Breast epithelium (tissue), 4 donors: ENCODE results near the gene PRMT5. TPM values are rescaled to one million over a fixed set of nuclear protein-coding genes. Genes with fewer than 3 reads are reported as not detected.

Experiments used
- DNase-seq, 2 donors: peaks; one replicate each; pipeline ENCODE4 v3.0.0-alpha.2; 2019; ENCODE audit warnings: low spot score in 2 of 2
- H3K27ac ChIP-seq, 2 donors: fragments of 200-600 bp; sonication (generic) in 1 of 2; one replicate each; pipeline ENCODE4 v1.5.1; 2016 to 2019; ENCODE audit warnings: mild to moderate bottlenecking in 1 of 2
- H3K27me3 ChIP-seq, 2 donors: fragments of 200-600 bp; sonication (generic) in 1 of 2; one replicate each; pipeline versions ENCODE4 v1.5.1 to v1.6.0; 2017 to 2019; ENCODE audit warnings: control low read depth in 1 of 2, mild to moderate bottlenecking in 1 of 2
- H3K36me3 ChIP-seq: fragments of 200-600 bp; one replicate; pipeline ENCODE4 v1.5.1; 2019
- H3K4me1 ChIP-seq, 2 donors: fragments of 200-600 bp; sonication (generic); one replicate each; pipeline ENCODE4 v1.5.1; 2016 to 2019; ENCODE audit warnings: control low read depth in 1 of 2
- H3K4me3 ChIP-seq, 3 donors: fragments of 200-600 bp; sonication (generic); 1 replicate in 2 of 3; 2 replicates in 1 of 3; pipeline ENCODE4 v1.5.1; 2016 to 2019; ENCODE audit warnings: mild to moderate bottlenecking in 3 of 3, moderate library complexity in 2 of 3
- H3K9me3 ChIP-seq, 2 donors: fragments of 200-600 bp; sonication (generic) in 1 of 2; one replicate each; pipeline ENCODE4 v1.5.1; 2016 to 2019; ENCODE audit warnings: control low read depth in 1 of 2
- CTCF ChIP-seq, 3 donors: fragments of 450-650 bp; IDR thresholded peaks; one replicate each; pipeline ENCODE4 v1.5.1; 2016 to 2017; ENCODE audit warnings: antibody characterized with exemption in 3 of 3, mild to moderate bottlenecking in 3 of 3, moderate library complexity in 3 of 3
- POLR2A ChIP-seq: fragments of 450-650 bp; IDR thresholded peaks from one replicate; pipeline ENCODE4 v1.6.1; 2016; ENCODE audit warnings: antibody characterized with exemption, mild to moderate bottlenecking, moderate library complexity
- POLR2AphosphoS5 ChIP-seq, 3 donors: sonication (generic); formaldehyde crosslinking; IDR thresholded peaks; one replicate each; pipeline ENCODE4 v1.6.1; 2017; ENCODE audit warnings: antibody characterized with exemption in 3 of 3
- intact Hi-C: fragments of 100-400 bp; cut with DNase I; formaldehyde crosslinking; loops from one replicate; pipeline ENCODE4 v1.15.1; 2023; ENCODE audit warnings: low total_unique reads
- total RNA-seq, 3 donors: library from RNA; depleted of rRNA; stranded (reverse); fragments of >200 nt; gene quantifications; one replicate each; pipeline ENCODE4 v1.1.0, GENCODE V29; 2016

PRMT5 gene
- total RNA-seq, 3 donors from 2014 or later, result 48.6 to 80.6 (median 71.4) TPM

- H3K4me1 ChIP-seq, result peaks cover 0 to 4% of the 10 kb centered on the region in 2 donors
- H3K9me3 ChIP-seq, result no peaks in the 10 kb centered on the region
- H3K4me3 ChIP-seq, result no peak overlapping the region
- no peak for DNase-seq
- intact Hi-C loops, result no loop called here
- H3K27me3 ChIP-seq, result no peaks in the 10 kb centered on the region
- TF ChIP-seq CTCF (IDR thresholded peaks at IDR 0.05) (no peak), POLR2A (no peak), POLR2AphosphoS5 (IDR thresholded peaks at IDR 0.05) (no peak)
- peaks cover 4% of the 10 kb centered on the region for H3K36me3 ChIP-seq
- no peak overlapping the region for H3K27ac ChIP-seq
Measured at GRCh38 chr14:22910916-22911315, 18.3 kb downstream of the PRMT5 start.

GRCh38 chr14:22908601-22909000 lies 20.6 kb downstream of the PRMT5 start:
- no peaks in the 10 kb centered on the region for H3K9me3 ChIP-seq
- H3K36me3 ChIP-seq, result peaks cover 10% of the 10 kb centered on the region
- intact Hi-C loops, result no loop called here
- no peak overlapping the region for H3K27ac ChIP-seq
- no peak for TF ChIP-seq POLR2A
- TF ChIP-seq POLR2AphosphoS5 (IDR thresholded peaks at IDR 0.05), result no peak
- TF ChIP-seq CTCF (IDR thresholded peaks at IDR 0.05), result no peak
- H3K4me3 ChIP-seq, result no peak overlapping the region
- no peaks in the 10 kb centered on the region for H3K4me1 ChIP-seq
- H3K27me3 ChIP-seq, result no peaks in the 10 kb centered on the region
- DNase-seq, result no peak

GRCh38 chr14:22907429-22907828 lies 21.7 kb downstream of the PRMT5 start:
- intact Hi-C loops, result no loop called here

GRCh38 chr14:22906073-22906472 lies 23.1 kb downstream of the PRMT5 start:
- no peak overlapping the region for H3K27ac ChIP-seq
- TF ChIP-seq POLR2AphosphoS5 (IDR thresholded peaks at IDR 0.05) (no peak), CTCF (IDR thresholded peaks at IDR 0.05) (no peak), POLR2A (no peak)
- H3K4me1 ChIP-seq, result no peaks in the 10 kb centered on the region
- DNase-seq, result no peak
- intact Hi-C loops, result no loop called here
- H3K9me3 ChIP-seq, result no peaks in the 10 kb centered on the region
- H3K27me3 ChIP-seq, result no peaks in the 10 kb centered on the region
- H3K4me3 ChIP-seq, result no peak overlapping the region
- peaks cover 10% of the 10 kb centered on the region for H3K36me3 ChIP-seq

More at GRCh38 chr14:22907429-22907828, 21.7 kb downstream of the PRMT5 start:
- Histone ChIP-seq H3K9me3 (no peaks in the 10 kb centered on the region), H3K27me3 (no peaks in the 10 kb centered on the region), H3K4me3 (no peak overlapping the region), H3K36me3 (peaks cover 10% of the 10 kb centered on the region), H3K4me1 (no peaks in the 10 kb centered on the region), H3K27ac (no peak overlapping the region)
- TF ChIP-seq CTCF (IDR thresholded peaks at IDR 0.05), result no peak
- TF ChIP-seq POLR2A, result no peak
- TF ChIP-seq POLR2AphosphoS5 (IDR thresholded peaks at IDR 0.05), result no peak
- no peak for DNase-seq

GRCh38 chr14:22905627-22906026 lies 23.5 kb downstream of the PRMT5 start:
- Histone ChIP-seq H3K36me3 (peaks cover 10% of the 10 kb centered on the region), H3K4me1 (no peaks in the 10 kb centered on the region), H3K4me3 (no peak overlapping the region), H3K27ac (no peak overlapping the region), H3K27me3 (no peaks in the 10 kb centered on the region), H3K9me3 (no peaks in the 10 kb centered on the region)
- TF ChIP-seq POLR2AphosphoS5 (IDR thresholded peaks at IDR 0.05), result no peak
- TF ChIP-seq POLR2A, result no peak
- TF ChIP-seq CTCF (IDR thresholded peaks at IDR 0.05), result no peak
- intact Hi-C loops, result no loop called here
- DNase-seq, result no peak
